Suprapubic skin (tissue), 4 donors: ENCODE results near the gene SLC37A4.

Experiments used
- CTCF ChIP-seq, 2 donors: fragments of 200-600 bp in 1 of 2; fragments of 450-650 bp in 1 of 2; sonication (generic) in 1 of 2; IDR thresholded peaks; one replicate each; pipeline ENCODE4 v1.5.1; 2016 to 2019; ENCODE audit warnings: antibody characterized with exemption in 2 of 2, mild to moderate bottlenecking in 1 of 2, moderate library complexity in 1 of 2
- EP300 ChIP-seq: sonication (generic); formaldehyde crosslinking; IDR thresholded peaks from one replicate; pipeline ENCODE4 v1.6.1; 2017; ENCODE audit warnings: antibody characterized with exemption
- POLR2AphosphoS5 ChIP-seq, 3 donors: sonication (generic); formaldehyde crosslinking; IDR thresholded peaks; one replicate each; pipeline ENCODE4 v1.6.1; 2017; ENCODE audit warnings: antibody characterized with exemption in 3 of 3

- no peak for TF ChIP-seq EP300
- no peak for TF ChIP-seq CTCF (IDR thresholded peaks at IDR 0.05)
- no peak for TF ChIP-seq POLR2AphosphoS5 (IDR thresholded peaks at IDR 0.05)
Observed at GRCh38 chr11:119025541-119025940, 5.1 kb downstream of the SLC37A4 start.
